ENCODE measurements around the gene MRPL53.

MRPL53 gene

DNA sequence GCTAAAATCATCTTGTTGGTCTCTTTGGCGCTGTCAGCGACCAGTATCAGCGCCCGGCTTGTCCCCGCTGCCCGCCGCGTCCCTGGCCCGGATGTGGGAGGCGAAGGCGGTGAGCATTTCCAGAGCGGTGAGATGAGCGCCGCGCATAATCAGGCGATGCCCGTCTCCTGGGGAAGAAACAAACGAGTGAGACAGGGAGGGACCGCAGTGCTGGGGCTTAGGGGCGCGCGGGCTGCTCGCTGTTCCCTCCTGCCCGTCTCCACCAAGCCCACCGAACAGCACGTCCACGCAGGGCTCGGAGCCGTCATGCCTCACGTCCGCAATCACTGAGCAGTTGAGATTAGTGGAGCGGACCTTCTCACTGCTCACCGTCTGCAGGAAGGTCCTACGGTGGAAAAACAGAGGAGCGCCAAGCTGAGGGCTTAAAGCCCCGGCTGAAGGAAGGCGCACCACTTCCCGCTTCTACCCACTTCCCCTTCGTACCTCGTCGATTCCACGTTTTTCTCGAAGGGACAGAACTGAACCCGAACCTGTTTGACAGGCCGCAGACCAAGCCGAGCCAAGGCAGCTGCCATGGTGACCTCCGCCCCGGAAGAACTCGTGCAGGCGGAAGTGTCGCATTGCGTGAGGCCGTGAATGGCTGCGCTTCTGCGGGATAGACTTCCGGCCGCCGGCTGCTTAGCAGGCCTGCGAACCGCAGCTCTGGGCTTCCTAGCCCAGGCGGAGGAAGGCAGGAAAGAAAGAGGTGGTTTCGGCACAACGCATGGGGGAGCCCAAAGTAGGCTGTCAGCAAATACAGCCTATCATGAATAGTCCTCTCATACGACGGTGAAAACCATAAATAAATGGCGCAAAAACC lies at the start of gene MRPL53:
Gene MRPL53 (minus strand): TSS at position 595 of the 859 bp plus-strand sequence. CDS start 20 bp downstream, at position 575.
- Histone ChIP-seq H3K9ac (ENCODE audit: low read length) (peak within 1 kb of the TSS; percentile 36), H3K4me1 (ENCODE audit: control insufficient read depth, insufficient read depth, low read length) (peaks cover 9% of the 10 kb centered on the region), H3K27ac (ENCODE audit: low read depth, low read length) (peak within 1 kb of the TSS; percentile 91), H3K36me3 (ENCODE audit: control insufficient read depth, insufficient read depth, low read length) (peaks cover 13% of the 10 kb centered on the region), H3K4me3 (ENCODE audit: low read length) (peak within 1 kb of the TSS; percentile 97), H3K27me3 (ENCODE audit: control insufficient read depth, insufficient read depth, low read length) (no peaks in the 10 kb centered on the region)

DNA sequence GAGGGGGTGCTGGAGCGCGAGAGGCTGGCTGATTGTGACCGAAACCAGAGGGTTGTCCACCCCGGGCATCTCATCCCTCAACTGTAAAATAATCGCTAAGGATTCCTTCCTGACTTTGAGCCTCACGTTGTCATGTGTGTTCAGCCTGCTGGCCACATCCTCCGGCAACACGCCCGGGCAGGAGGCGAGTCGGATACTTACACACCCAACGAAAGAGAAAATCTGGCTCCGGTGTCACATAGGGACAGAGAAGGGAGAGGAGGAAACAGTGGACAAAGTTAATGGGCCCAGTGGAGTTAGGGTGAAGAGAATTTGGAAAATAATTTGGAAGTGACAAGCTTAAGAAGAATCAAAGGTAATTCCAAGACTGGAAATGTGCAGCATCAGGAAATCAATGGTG lies 44.2 kb upstream of the MRPL53 start:
- Histone ChIP-seq H3K27me3 (ENCODE audit: control insufficient read depth, insufficient read depth, low read length) (peaks cover 49% of the 10 kb centered on the region), H3K4me1 (ENCODE audit: control insufficient read depth, insufficient read depth, low read length) (no peaks in the 10 kb centered on the region), H3K9ac (ENCODE audit: low read length) (no peak overlapping the region), H3K4me3 (ENCODE audit: low read length) (peak overlapping the region; percentile 14), H3K36me3 (ENCODE audit: control insufficient read depth, insufficient read depth, low read length) (no peaks in the 10 kb centered on the region), H3K27ac (ENCODE audit: low read depth, low read length) (no peak overlapping the region)

DNA sequence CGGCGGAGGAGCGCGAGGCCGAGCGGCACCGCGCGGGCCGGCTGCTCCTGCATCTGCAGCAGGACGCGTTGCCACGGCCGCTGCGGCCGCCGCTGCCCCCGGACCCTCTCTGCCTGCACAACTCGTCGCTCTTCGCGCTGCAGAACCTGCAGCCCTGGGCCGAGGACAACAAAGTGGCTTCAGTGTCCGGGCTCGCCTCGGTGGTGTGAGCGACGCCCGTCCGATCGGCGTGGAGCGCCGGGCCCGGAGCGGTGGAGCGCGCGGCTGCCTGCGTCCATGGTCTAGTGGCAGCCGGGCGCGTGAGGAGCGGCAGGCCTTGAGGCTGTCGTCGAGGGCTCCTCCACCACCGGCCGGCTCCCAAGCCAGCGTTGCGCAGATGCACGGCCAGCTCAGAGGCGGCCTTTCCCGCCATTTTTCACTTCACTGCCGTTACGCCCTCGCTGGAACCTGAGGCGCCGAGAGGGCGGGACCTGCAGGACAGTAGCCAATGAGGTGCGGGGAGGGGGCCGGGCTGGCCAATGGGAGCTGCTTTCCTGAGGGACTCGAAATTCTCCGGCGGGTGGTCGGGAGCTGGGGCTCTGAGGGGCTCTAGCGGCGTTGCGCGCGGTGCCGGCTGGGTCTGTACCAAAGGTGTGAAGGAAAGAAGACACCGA lies 43.6 kb upstream of the MRPL53 start:
- H3K36me3 ChIP-seq (ENCODE audit: control insufficient read depth, insufficient read depth, low read length) = no peaks in the 10 kb centered on the region
- H3K4me1 ChIP-seq (ENCODE audit: control insufficient read depth, insufficient read depth, low read length) = no peaks in the 10 kb centered on the region
- H3K9ac ChIP-seq (ENCODE audit: low read length) = no peak overlapping the region
- peak overlapping the region; percentile 48 for H3K4me3 ChIP-seq (ENCODE audit: low read length)
- H3K27ac ChIP-seq (ENCODE audit: low read depth, low read length) = no peak overlapping the region
- peaks cover 50% of the 10 kb centered on the region for H3K27me3 ChIP-seq (ENCODE audit: control insufficient read depth, insufficient read depth, low read length)

DNA sequence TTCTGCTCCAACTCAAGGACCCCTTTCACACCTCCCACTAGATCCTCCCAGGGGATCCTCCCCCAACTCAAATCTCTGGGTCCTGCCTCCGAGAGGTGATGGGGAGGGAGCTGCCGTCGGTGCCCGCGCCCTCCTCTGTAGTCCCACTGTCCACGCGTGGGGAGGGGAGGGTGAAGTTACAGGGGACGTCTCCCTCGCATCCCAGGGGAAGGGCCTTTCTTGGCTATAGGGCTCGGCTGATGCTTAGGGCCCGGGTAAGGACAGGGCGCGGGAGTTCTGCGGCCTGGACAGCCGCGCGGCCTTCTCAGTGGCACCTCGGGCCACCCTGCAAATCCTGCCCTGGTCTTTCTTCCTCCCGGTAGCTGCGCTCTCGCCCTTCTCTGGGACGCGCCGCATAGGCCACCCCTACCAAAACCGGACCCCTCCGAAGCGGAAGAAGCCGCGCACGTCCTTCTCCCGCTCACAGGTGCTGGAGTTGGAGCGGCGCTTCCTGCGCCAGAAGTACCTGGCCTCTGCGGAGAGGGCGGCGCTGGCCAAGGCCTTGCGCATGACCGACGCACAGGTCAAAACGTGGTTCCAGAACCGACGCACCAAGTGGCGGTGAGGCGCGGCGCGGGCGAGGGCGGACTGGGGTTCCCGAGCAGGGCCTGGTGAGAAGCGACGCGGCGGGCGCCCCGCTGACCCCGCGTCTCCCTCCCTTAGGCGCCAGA lies 42.9 kb upstream of the MRPL53 start:
- Histone ChIP-seq H3K27ac (ENCODE audit: low read depth, low read length) (no peak overlapping the region), H3K36me3 (ENCODE audit: control insufficient read depth, insufficient read depth, low read length) (no peaks in the 10 kb centered on the region), H3K4me3 (ENCODE audit: low read length) (peak overlapping the region; percentile 48), H3K9ac (ENCODE audit: low read length) (no peak overlapping the region), H3K27me3 (ENCODE audit: control insufficient read depth, insufficient read depth, low read length) (peaks cover 50% of the 10 kb centered on the region), H3K4me1 (ENCODE audit: control insufficient read depth, insufficient read depth, low read length) (no peaks in the 10 kb centered on the region)

DNA sequence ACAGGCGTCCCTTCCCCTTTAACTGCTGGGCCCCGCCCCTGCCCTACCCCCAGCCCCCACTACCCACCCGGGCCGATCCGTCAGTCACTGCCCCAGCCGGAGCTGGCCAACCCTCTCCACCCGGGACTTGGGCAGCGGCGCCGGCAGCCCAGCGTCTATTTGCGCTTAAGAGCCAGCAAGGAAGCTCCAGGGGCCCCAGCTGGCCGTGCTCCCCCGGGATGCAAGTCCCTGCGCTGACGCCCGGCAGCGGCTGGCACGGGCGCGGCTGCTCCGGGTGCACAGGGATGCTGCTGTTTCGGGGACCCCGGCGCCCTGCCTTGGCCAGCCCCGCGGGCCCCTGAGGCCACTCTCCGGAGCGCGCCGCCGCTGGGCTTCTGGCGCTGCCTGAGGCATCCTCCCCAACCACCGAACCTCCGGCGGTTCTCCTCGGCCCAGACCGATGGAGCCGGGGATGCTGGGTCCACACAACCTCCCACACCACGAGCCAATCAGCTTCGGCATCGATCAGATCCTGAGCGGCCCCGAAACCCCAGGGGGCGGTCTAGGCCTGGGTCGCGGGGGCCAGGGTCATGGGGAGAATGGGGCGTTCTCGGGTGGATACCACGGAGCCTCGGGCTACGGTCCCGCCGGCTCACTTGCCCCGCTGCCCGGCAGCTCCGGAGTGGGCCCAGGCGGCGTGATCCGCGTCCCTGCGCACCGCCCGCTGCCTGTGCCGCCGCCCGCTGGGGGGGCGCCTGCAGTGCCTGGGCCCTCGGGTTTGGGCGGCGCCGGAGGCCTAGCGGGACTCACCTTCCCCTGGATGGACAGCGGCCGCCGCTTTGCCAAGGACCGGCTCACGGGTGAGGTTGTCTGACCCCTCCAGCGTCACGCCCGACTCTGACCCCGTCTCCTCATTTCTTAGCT lies 42.1 kb upstream of the MRPL53 start, which contains the start of gene TLX2:
Gene TLX2 (plus strand): TSS at position 83 of the 903 bp plus-strand sequence. CDS start 357 bp downstream, at position 440.
- H3K4me1 ChIP-seq (ENCODE audit: control insufficient read depth, insufficient read depth, low read length) = no peaks in the 10 kb centered on the region

DNA sequence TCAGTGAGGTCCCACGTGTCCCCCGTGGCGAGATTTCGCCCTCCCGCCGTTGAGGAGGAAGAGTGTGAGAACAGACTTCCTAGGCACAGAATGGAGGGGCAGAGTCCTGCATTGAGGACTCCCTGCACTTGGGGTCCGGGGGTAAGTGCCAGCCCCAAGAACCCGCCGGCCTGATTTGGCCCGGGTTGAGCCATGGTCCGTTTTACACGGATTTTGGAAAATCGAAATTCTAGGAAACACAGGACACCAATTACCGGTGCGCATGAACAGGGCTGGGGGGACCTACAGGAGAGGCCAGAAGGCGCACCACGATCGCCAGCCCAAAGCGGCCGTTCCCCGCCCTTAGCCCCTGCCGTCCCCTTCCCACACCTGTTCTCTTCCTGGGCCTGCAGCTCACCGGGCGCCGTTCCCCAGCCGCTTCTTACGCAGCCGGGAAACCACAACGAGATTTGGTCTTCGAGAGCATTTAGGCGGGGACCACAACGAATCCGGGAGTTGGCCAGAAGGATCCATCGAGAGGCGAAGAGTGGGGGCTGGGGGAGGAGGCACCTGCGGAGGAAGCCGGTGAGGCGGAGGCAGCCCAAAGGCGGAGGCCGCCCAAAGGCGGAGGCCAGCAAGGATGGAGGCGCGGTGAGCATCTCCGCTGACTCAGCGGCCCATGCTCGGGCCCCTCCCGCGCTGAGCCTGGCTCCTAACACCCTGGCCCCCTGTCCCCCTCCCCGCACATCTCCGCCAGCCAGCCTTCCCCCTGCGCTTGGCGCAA lies 41.3 kb upstream of the MRPL53 start:
- H3K27me3 ChIP-seq (ENCODE audit: control insufficient read depth, insufficient read depth, low read length) = peaks cover 39% of the 10 kb centered on the region
- no peak overlapping the region for H3K4me3 ChIP-seq (ENCODE audit: low read length)
- no peak overlapping the region for H3K27ac ChIP-seq (ENCODE audit: low read depth, low read length)
- no peaks in the 10 kb centered on the region for H3K4me1 ChIP-seq (ENCODE audit: control insufficient read depth, insufficient read depth, low read length)
- H3K36me3 ChIP-seq (ENCODE audit: control insufficient read depth, insufficient read depth, low read length) = no peaks in the 10 kb centered on the region
- H3K9ac ChIP-seq (ENCODE audit: low read length) = no peak overlapping the region

More for the DNA sequence above, 42.1 kb upstream of the MRPL53 start, which contains the start of gene TLX2:
- H3K9ac ChIP-seq (ENCODE audit: low read length) = no peak within 1 kb of the TSS
- H3K27ac ChIP-seq (ENCODE audit: low read depth, low read length) = no peak within 1 kb of the TSS
- no peaks in the 10 kb centered on the region for H3K36me3 ChIP-seq (ENCODE audit: control insufficient read depth, insufficient read depth, low read length)
- peak within 1 kb of the TSS; percentile 48 for H3K4me3 ChIP-seq (ENCODE audit: low read length)
- H3K27me3 ChIP-seq (ENCODE audit: control insufficient read depth, insufficient read depth, low read length) = peaks cover 45% of the 10 kb centered on the region

DNA sequence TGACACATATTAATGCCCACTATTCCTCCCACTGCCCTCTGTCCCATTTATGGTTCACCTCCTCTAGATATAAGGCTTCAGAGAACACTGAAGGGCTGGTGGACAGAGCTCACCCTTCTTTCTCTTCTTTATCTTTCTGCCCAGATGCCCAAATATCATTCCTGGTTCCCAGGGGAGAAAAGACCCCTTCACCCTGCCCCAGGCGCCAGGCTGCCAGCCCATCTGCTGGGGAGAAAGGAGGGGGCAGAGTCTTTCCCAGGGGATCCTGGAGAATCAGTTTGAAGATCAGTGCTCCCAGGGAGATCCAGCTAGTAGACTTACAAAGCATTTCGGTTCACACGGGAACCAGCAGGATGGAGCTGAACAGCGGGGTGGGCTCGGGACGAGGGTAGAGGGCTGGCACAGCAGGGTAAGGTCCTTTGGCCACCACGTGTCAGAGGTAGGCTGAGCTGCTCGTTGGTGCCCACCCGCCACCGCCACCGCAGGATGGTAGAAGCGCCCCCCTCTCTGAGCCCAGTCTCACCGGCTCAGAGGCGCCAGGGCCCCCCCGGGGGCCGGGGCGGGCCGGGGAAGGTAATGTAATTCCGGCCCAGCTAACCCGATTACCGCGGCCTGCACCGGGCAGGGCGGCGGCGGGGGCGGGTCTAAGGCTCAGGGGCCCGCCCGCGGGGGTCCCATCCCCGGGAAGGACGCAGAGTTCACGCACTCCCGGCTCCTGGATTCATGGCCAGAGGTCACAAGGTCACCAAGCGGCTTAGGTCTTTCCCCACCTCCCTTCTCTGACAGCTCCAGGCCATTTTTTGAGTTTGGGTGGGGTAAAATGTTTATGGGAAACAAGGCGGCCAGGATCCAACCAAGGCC lies 40.5 kb upstream of the MRPL53 start:
- no peak overlapping the region for H3K9ac ChIP-seq (ENCODE audit: low read length)
- no peaks in the 10 kb centered on the region for H3K36me3 ChIP-seq (ENCODE audit: control insufficient read depth, insufficient read depth, low read length)
- H3K27me3 ChIP-seq (ENCODE audit: control insufficient read depth, insufficient read depth, low read length) = peaks cover 39% of the 10 kb centered on the region
- no peak overlapping the region for H3K27ac ChIP-seq (ENCODE audit: low read depth, low read length)
- H3K4me1 ChIP-seq (ENCODE audit: control insufficient read depth, insufficient read depth, low read length) = no peaks in the 10 kb centered on the region
- no peak overlapping the region for H3K4me3 ChIP-seq (ENCODE audit: low read length)

DNA sequence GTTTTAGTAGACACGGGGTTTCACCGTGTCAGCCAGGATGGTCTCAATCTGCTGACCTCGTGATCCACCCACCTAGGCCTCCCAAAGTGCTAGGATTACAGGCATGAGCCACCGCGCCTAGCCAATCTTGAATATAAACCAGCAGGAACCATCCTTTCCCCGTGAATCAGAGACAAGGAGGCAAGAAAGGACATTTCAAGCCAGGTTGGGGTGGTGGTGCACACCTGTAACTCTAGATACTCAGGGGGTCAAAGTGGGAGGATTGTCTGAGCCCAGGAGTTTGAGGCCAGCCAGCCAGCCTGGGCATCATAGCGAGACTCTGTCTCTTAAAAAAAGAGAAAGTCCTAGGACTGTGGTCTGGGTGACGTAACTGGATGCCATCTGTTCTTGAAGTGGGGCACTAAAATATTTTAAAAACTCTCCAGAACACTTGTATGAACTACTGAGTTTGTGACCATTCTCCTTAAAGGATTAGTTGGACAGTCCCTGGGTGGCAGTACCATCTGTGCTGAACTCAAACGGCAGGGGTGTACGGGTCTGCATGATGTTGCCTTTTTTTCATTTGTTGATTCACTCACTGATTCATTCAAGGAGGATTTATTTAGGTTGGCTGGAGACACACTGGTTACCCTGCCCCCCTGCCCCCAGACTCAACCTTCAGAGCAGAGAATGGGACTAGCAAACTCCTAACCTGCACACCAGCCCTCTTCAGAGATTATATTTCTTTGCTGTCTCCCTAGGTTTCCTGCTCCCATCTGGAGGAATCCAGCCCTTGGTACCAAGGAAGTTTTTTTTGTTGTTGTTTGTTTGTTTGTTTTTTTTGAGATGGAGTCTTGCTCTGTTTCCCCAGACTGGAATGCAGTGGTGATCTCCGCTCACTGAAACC lies 38.9 kb upstream of the MRPL53 start:
- Histone ChIP-seq H3K27me3 (ENCODE audit: control insufficient read depth, insufficient read depth, low read length) (peaks cover 34% of the 10 kb centered on the region), H3K4me1 (ENCODE audit: control insufficient read depth, insufficient read depth, low read length) (peaks cover 6% of the 10 kb centered on the region), H3K36me3 (ENCODE audit: control insufficient read depth, insufficient read depth, low read length) (no peaks in the 10 kb centered on the region), H3K4me3 (ENCODE audit: low read length) (no peak overlapping the region), H3K27ac (ENCODE audit: low read depth, low read length) (no peak overlapping the region), H3K9ac (ENCODE audit: low read length) (no peak overlapping the region)

DNA sequence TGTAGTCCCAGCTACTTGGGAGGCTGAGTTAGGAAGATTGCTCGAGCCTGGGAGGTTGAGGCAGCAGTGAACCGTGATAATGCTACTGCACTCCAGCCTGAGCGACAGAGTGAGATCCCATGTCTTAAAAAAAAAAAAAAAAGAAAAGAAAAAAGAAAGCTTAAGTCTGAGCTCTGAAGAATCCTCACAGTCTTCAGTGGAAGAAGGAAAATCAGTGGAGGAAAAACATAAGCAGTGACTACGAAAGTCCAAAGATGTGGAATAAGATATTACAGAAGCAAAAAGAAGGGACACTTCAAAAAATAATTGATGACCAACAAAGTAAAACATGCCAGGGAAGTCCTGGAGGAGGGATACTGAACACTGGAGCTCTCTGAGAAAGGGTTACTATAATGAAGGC lies 37.8 kb upstream of the MRPL53 start:
- Histone ChIP-seq H3K27me3 (ENCODE audit: control insufficient read depth, insufficient read depth, low read length) (peaks cover 27% of the 10 kb centered on the region), H3K9ac (ENCODE audit: low read length) (no peak overlapping the region), H3K27ac (ENCODE audit: low read depth, low read length) (no peak overlapping the region), H3K4me3 (ENCODE audit: low read length) (no peak overlapping the region), H3K36me3 (ENCODE audit: control insufficient read depth, insufficient read depth, low read length) (no peaks in the 10 kb centered on the region), H3K4me1 (ENCODE audit: control insufficient read depth, insufficient read depth, low read length) (peaks cover 9% of the 10 kb centered on the region)
